CD14-positive monocyte (primary cell): ENCODE measurements around the gene PIWIL4. TPM values are rescaled to one million over a fixed set of nuclear protein-coding genes. Genes with fewer than 3 reads are reported as not detected.

Source experiments
- DNase-seq, 3 donors: peaks; one replicate each; pipeline ENCODE4 v3.0.0-alpha.2; 2011 to 2022
- H2AFZ ChIP-seq: 2 replicates; pipeline ENCODE4 v1.6.0; 2012; ENCODE audit warnings: mild to moderate bottlenecking, low read depth, low read length, inconsistent platforms; ENCODE audit not compliant: insufficient read depth, poor library complexity, severe bottlenecking
- H3K27ac ChIP-seq, 2 donors: 1 replicate in 1 of 2; 2 replicates in 1 of 2; pipeline ENCODE4 v1.5.1; 2012 to 2013; ENCODE audit warnings: low read length in 2 of 2, control low read depth in 1 of 2, inconsistent platforms in 1 of 2, low read depth in 1 of 2, mild to moderate bottlenecking in 1 of 2
- H3K27me3 ChIP-seq, 2 donors: one replicate each; pipeline versions ENCODE4 v1.6.0 to v1.6.1; 2011 to 2013; ENCODE audit warnings: low read length in 2 of 2; ENCODE audit not compliant: control insufficient read depth in 2 of 2, insufficient read depth in 2 of 2
- H3K36me3 ChIP-seq, 2 donors: replicated peaks in 1 of 2; 1 replicate in 1 of 2; 2 replicates in 1 of 2; pipeline versions ENCODE4 v1.5.1 to v1.6.1; 2012 to 2013; ENCODE audit warnings: low read length in 2 of 2, control low read depth in 1 of 2, inconsistent platforms in 1 of 2, mild to moderate bottlenecking in 1 of 2; ENCODE audit not compliant: insufficient read depth in 2 of 2, control insufficient read depth in 1 of 2
- H3K4me1 ChIP-seq, 2 donors: 1 replicate in 1 of 2; 2 replicates in 1 of 2; pipeline versions ENCODE4 v1.5.1 to v1.6.1; 2012 to 2013; ENCODE audit warnings: low read length in 2 of 2, control low read depth in 1 of 2, inconsistent platforms in 1 of 2, mild to moderate bottlenecking in 1 of 2, moderate library complexity in 1 of 2; ENCODE audit not compliant: insufficient read depth in 2 of 2, control insufficient read depth in 1 of 2
- H3K4me2 ChIP-seq: replicated peaks from 2 replicates; pipeline ENCODE3; 2012; ENCODE audit warnings: low read length, moderate library complexity, mild to moderate bottlenecking; ENCODE audit not compliant: poor library complexity, severe bottlenecking; ENCODE audit errors: extremely low read depth
- H3K4me3 ChIP-seq, 3 experiments: fragments of 200-600 bp in 1 of 3; sonication (generic) in 1 of 3; replicated peaks in 1 of 3; 1 replicate in 2 of 3; 2 replicates in 1 of 3; pipeline ENCODE4 v1.5.1; 2011 to 2013; ENCODE audit warnings: low read length in 3 of 3, mild to moderate bottlenecking in 3 of 3, control low read depth in 2 of 3, low read depth in 2 of 3, inconsistent platforms in 1 of 3, moderate library complexity in 1 of 3
- H3K79me2 ChIP-seq: 2 replicates; pipeline ENCODE4 v1.6.0; 2012; ENCODE audit warnings: mild to moderate bottlenecking, control low read depth, inconsistent platforms, low read length, moderate library complexity; ENCODE audit not compliant: insufficient read depth
- H3K9ac ChIP-seq: 2 replicates; pipeline ENCODE4 v1.6.0; 2017; ENCODE audit warnings: low read length, mild to moderate bottlenecking; ENCODE audit not compliant: insufficient read depth, poor library complexity, severe bottlenecking
- H3K9me3 ChIP-seq, 2 donors: replicated peaks in 1 of 2; 1 replicate in 1 of 2; 2 replicates in 1 of 2; pipeline versions ENCODE4 v1.5.1 to v1.6.1; 2012 to 2013; ENCODE audit warnings: low read length in 2 of 2, control low read depth in 1 of 2; ENCODE audit not compliant: control insufficient read depth in 1 of 2, insufficient read depth in 1 of 2
- H4K20me1 ChIP-seq: 2 replicates; pipeline ENCODE4 v1.6.0; 2012; ENCODE audit warnings: mild to moderate bottlenecking, low read length, control low read depth, moderate library complexity; ENCODE audit not compliant: insufficient read depth
- H3K27ac Mint-ChIP-seq, 7 donors: one replicate each; pipeline ENCODE4 v1.8.0; 2020; ENCODE audit warnings: mild to moderate bottlenecking in 7 of 7, mixed read lengths in 7 of 7, moderate library complexity in 6 of 7, inconsistent platforms in 2 of 7
- H3K27me3 Mint-ChIP-seq, 3 donors: one replicate each; pipeline ENCODE4 v1.8.0; 2021 to 2022; ENCODE audit warnings: low read depth in 3 of 3, mild to moderate bottlenecking in 3 of 3, mixed read lengths in 3 of 3, moderate library complexity in 3 of 3, inconsistent platforms in 1 of 3
- H3K36me3 Mint-ChIP-seq, 2 donors: one replicate each; pipeline ENCODE4 v1.8.0; 2020; ENCODE audit warnings: mixed read lengths in 2 of 2, inconsistent platforms in 1 of 2, mild to moderate bottlenecking in 1 of 2
- H3K4me1 Mint-ChIP-seq: one replicate; pipeline ENCODE4 v1.8.0; 2020; ENCODE audit warnings: mild to moderate bottlenecking, mixed read lengths
- H3K4me3 Mint-ChIP-seq, 2 donors: one replicate each; pipeline ENCODE4 v1.8.0; 2020; ENCODE audit warnings: mild to moderate bottlenecking in 2 of 2, mixed read lengths in 2 of 2, moderate library complexity in 1 of 2
- H3K9me3 Mint-ChIP-seq, 7 donors: one replicate each; pipeline ENCODE4 v1.8.0; 2020 to 2022; ENCODE audit warnings: mixed read lengths in 7 of 7, mild to moderate bottlenecking in 6 of 7, moderate library complexity in 6 of 7, inconsistent platforms in 2 of 7
- WGBS: methylation state at CpG from one replicate; pipeline ENCODE4 v1.1.5; 2013; ENCODE audit warnings: missing lambda C conversion rate; ENCODE audit not compliant: insufficient coverage; 5-methylcytosine and 5-hydroxymethylcytosine counted together
- intact Hi-C, 2 donors: fragments of 100-400 bp; cut with micrococcal nuclease; formaldehyde crosslinking; loops; one replicate each; pipeline versions ENCODE4 v1.15.0 to v1.15.1; 2023
- polyA plus RNA-seq, 3 donors: library from polyadenylated mRNA; depleted of rRNA in 1 of 3; unstranded in 2 of 3; stranded (reverse) in 1 of 3; fragments of 300-500 nt in 2 of 3; fragments of >200 nt in 1 of 3; fragmentation: Illumina TruSeq in 2 of 3; gene quantifications; 1 replicate in 2 of 3; 2 replicates in 1 of 3; pipeline ENCODE4 v1.2.3, GENCODE V29; 2012 to 2021
- TF ChIP-seq, protein P1 (sequence below): fragments of 200-600 bp; IDR thresholded peaks from one replicate; pipeline ENCODE4 v1.8.0; 2022; ENCODE audit warnings: antibody characterized with exemption, mild to moderate bottlenecking

Gene PIWIL4
- polyA plus RNA-seq, 3 donors, result 0.98 to 14.2 (median 1.1) TPM

GRCh38 chr11:94658386-94658785 is 91.2 kb downstream of the PIWIL4 start:
- Mint-ChIP-seq H3K36me3 (no peaks in the 10 kb centered on the region), H3K4me1 (no peaks in the 10 kb centered on the region), H3K4me3 (no peak overlapping the region), H3K27ac (no peak overlapping the region), H3K9me3 (no peaks in the 10 kb centered on the region), H3K27me3 (peaks cover 0 to 5% (median 4%) of the 10 kb centered on the region in 3 donors)
- Histone ChIP-seq H3K79me2 (no peaks in the 10 kb centered on the region), H3K27me3 (no peaks in the 10 kb centered on the region), H3K9me3 (no peaks in the 10 kb centered on the region), H3K4me3 (no peak overlapping the region), H3K4me2 (no peak overlapping the region), H4K20me1 (no peaks in the 10 kb centered on the region), H2AFZ (no peak overlapping the region), H3K9ac (no peak overlapping the region), H3K27ac (no peak overlapping the region), H3K4me1 (no peaks in the 10 kb centered on the region), H3K36me3 (no peaks in the 10 kb centered on the region)
- TF ChIP-seq, protein P1, sequence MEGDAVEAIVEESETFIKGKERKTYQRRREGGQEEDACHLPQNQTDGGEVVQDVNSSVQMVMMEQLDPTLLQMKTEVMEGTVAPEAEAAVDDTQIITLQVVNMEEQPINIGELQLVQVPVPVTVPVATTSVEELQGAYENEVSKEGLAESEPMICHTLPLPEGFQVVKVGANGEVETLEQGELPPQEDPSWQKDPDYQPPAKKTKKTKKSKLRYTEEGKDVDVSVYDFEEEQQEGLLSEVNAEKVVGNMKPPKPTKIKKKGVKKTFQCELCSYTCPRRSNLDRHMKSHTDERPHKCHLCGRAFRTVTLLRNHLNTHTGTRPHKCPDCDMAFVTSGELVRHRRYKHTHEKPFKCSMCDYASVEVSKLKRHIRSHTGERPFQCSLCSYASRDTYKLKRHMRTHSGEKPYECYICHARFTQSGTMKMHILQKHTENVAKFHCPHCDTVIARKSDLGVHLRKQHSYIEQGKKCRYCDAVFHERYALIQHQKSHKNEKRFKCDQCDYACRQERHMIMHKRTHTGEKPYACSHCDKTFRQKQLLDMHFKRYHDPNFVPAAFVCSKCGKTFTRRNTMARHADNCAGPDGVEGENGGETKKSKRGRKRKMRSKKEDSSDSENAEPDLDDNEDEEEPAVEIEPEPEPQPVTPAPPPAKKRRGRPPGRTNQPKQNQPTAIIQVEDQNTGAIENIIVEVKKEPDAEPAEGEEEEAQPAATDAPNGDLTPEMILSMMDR, result no peak
- DNase-seq, result no peak
- intact Hi-C loops, result no loop called here
- 74% methylated on average over 3 of the region's 5 CpGs for WGBS

- Mint-ChIP-seq H3K27me3 (peaks cover 0 to 5% (median 4%) of the 10 kb centered on the region in 3 donors), H3K4me3 (no peak overlapping the region), H3K9me3 (no peaks in the 10 kb centered on the region), H3K27ac (no peak overlapping the region), H3K36me3 (no peaks in the 10 kb centered on the region), H3K4me1 (no peaks in the 10 kb centered on the region)
- no peak overlapping the region for H3K27ac ChIP-seq
- H3K4me1 ChIP-seq, result no peaks in the 10 kb centered on the region
- no peaks in the 10 kb centered on the region for H3K27me3 ChIP-seq
- H2AFZ ChIP-seq, result no peak overlapping the region
- H3K4me2 ChIP-seq, result no peak overlapping the region
- intact Hi-C loops, result no loop called here
- H3K9me3 ChIP-seq, result no peaks in the 10 kb centered on the region
- no peaks in the 10 kb centered on the region for H4K20me1 ChIP-seq
- no peaks in the 10 kb centered on the region for H3K36me3 ChIP-seq
- no peak overlapping the region for H3K4me3 ChIP-seq
- H3K9ac ChIP-seq, result no peak overlapping the region
- no peak for DNase-seq
- 100% methylated on average over 2 of the region's 3 CpGs for WGBS
- TF ChIP-seq, protein P1, result no peak
- no peaks in the 10 kb centered on the region for H3K79me2 ChIP-seq
These were observed 91.7 kb downstream of the PIWIL4 start for GRCh38 chr11:94658888-94659287.
